Measurements from ENCODE around the gene CAMTA1.

DNA sequence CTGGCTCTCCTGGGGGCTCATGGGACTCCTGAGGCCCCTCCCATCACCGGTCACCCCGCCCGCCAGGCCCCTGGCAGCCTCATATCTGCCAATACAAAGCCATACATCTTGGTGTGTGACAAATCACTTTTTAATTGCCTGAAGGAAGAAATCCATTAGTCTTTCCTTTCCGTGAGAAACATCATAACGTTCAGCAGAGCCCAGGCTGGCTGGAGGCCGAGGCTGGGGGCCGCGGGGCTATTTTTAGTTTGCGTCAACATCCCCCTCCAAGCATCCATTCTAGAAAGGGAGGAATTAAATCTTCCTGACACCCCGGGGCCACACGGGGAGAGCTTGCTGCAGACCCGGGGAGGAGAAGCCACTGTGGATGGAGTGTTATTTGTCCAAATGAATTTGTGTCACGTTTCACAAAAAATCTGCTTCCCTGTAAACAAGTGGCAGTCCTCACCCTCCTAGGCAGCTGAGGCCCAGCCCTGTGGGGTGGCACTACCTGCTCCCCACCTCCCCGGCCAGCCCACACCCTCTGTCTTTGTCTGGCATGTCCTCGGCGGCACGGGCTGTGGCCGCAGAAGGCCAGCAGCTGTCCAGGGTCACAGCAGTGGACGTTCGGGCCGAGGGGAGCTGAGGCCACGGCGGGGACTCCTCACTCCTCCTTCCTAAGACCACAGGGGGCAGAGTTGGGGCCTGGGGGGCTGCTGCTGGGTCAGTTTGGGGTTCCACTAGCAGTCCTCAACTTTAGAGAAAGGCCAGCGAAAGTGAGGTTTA, 749.0 kb downstream of the CAMTA1 start:
- no peak for TF ChIP-seq SUZ12 (IDR thresholded peaks at IDR 0.05)
- no peak for TF ChIP-seq ELF4 (IDR thresholded peaks at IDR 0.05)
- TF ChIP-seq SP1 (IDR thresholded peaks at IDR 0.05), result no peak
- no peak for TF ChIP-seq FOXK2 (IDR thresholded peaks at IDR 0.05)
- TF ChIP-seq ZNF384 (IDR thresholded peaks at IDR 0.05), result no peak
- TF ChIP-seq FOXM1 (IDR thresholded peaks at IDR 0.05; ENCODE audit: borderline replicate concordance), result no peak
- TF ChIP-seq BHLHE40 (IDR thresholded peaks at IDR 0.05; ENCODE audit: borderline replicate concordance), result no peak
